DOHH2 (cell line): ENCODE measurements around the gene SPOCK2.

Experiments
- H3F3A ChIP-seq: fragments of 200-600 bp; sonication (generic), shearing (Covaris generic); 2 replicates; pipeline ENCODE4 v1.6.0; 2016; ENCODE audit warnings: antibody characterized with exemption, mild to moderate bottlenecking; ENCODE audit not compliant: control insufficient read depth, insufficient read depth
- H3K27ac ChIP-seq: fragments of 200-600 bp; sonication (generic); 2 replicates; pipeline ENCODE4 v1.5.1; 2014; ENCODE audit warnings: low read depth, mild to moderate bottlenecking, low read length, moderate library complexity
- H3K27me3 ChIP-seq: fragments of 200-600 bp; sonication (generic); 2 replicates; pipeline ENCODE4 v1.6.1; 2014; ENCODE audit warnings: mild to moderate bottlenecking, low read length, mixed read lengths; ENCODE audit not compliant: control insufficient read depth
- H3K36me3 ChIP-seq: fragments of 200-600 bp; sonication (generic); 2 replicates; pipeline ENCODE4 v1.6.1; 2014; ENCODE audit warnings: mild to moderate bottlenecking, low read length, moderate library complexity, mixed read lengths; ENCODE audit not compliant: control insufficient read depth
- H3K4me1 ChIP-seq: fragments of 200-600 bp; sonication (generic); 2 replicates; pipeline ENCODE4 v1.6.1; 2014; ENCODE audit warnings: mild to moderate bottlenecking, low read length, mixed read lengths; ENCODE audit not compliant: control insufficient read depth
- H3K4me2 ChIP-seq: fragments of 200-600 bp; sonication (generic); 2 replicates; pipeline ENCODE4 v1.6.0; 2014; ENCODE audit warnings: mild to moderate bottlenecking, low read length, moderate library complexity
- H3K4me3 ChIP-seq: fragments of 200-600 bp; sonication (generic); 2 replicates; pipeline ENCODE4 v1.5.1; 2014; ENCODE audit warnings: mild to moderate bottlenecking, low read length, mixed read lengths
- H3K79me2 ChIP-seq: fragments of 200-600 bp; sonication (generic); 2 replicates; pipeline ENCODE4 v1.6.1; 2014; ENCODE audit warnings: mild to moderate bottlenecking, low read length, mixed read lengths; ENCODE audit not compliant: control insufficient read depth
- H3K9me2 ChIP-seq: fragments of 200-600 bp; sonication (generic); replicated peaks from 2 replicates; pipeline ENCODE4 v1.6.1; 2014; ENCODE audit warnings: mild to moderate bottlenecking, low read length, mixed read lengths; ENCODE audit not compliant: control insufficient read depth
- H3K9me3 ChIP-seq: fragments of 200-600 bp; sonication (generic); 2 replicates; pipeline ENCODE4 v1.6.1; 2014; ENCODE audit warnings: antibody characterized with exemption, low read length, mixed read lengths; ENCODE audit not compliant: control insufficient read depth, insufficient read depth
- H4K20me1 ChIP-seq: fragments of 200-600 bp; sonication (generic); 2 replicates; pipeline ENCODE4 v1.6.0; 2014; ENCODE audit warnings: low read depth, mild to moderate bottlenecking, antibody characterized with exemption, low read length, moderate library complexity; ENCODE audit not compliant: control insufficient read depth, insufficient read depth
- EZH2phosphoT487 ChIP-seq: fragments of 200-600 bp; sonication (generic); IDR thresholded peaks from 2 replicates; pipeline ENCODE4 v1.6.1; 2017; ENCODE audit warnings: borderline replicate concordance, mild to moderate bottlenecking, antibody characterized with exemption, low read length, moderate library complexity, mixed read lengths
- TF ChIP-seq, protein P1 (sequence below): fragments of 200-600 bp; sonication (generic); IDR thresholded peaks from one replicate; pipeline ENCODE4 v1.5.1; 2014; ENCODE audit warnings: antibody characterized with exemption, mild to moderate bottlenecking, low read depth, low read length; ENCODE audit not compliant: poor library complexity, severe bottlenecking

Gene SPOCK2

DNA sequence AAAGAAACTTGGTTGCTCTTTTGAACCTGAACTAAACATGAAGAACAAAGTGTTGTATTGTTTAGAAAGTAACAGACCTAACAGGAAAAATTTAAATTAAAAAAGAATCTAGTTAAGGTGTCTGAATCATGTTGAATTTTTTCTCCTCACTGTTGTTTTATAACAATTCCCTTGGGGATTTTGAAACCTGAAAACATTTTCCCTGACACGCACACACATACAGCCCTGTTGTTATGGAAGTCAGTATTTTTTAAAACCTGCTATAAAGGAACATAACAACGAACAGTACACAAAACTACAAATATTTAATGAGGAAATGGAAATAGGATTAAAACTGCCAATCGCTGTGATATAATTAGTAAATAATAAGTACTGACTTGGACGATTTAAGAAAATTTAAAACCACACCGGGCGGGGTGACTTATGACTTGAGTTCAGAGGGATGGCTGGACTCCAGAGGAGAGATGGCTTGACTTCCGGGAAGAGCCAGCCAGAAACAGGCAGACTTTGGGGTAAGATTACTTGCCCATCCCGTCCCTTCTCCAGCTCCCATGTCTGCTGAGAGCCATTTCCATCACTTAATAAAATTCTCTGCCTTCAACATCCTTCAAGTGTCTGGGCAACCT lies 16.2 kb upstream of the SPOCK2 start:
- H3K9me2 ChIP-seq: no peaks in the 10 kb centered on the region
- H3K9me3 ChIP-seq: no peaks in the 10 kb centered on the region
- no peak overlapping the region for H3K4me3 ChIP-seq
- no peaks in the 10 kb centered on the region for H3K27me3 ChIP-seq
- no peaks in the 10 kb centered on the region for H4K20me1 ChIP-seq
- no peaks in the 10 kb centered on the region for H3K79me2 ChIP-seq
- no peak overlapping the region for H3K4me2 ChIP-seq
- peaks cover 9% of the 10 kb centered on the region; the same call in 1 of the 2 replicates for H3K36me3 ChIP-seq
- TF ChIP-seq, protein P1, sequence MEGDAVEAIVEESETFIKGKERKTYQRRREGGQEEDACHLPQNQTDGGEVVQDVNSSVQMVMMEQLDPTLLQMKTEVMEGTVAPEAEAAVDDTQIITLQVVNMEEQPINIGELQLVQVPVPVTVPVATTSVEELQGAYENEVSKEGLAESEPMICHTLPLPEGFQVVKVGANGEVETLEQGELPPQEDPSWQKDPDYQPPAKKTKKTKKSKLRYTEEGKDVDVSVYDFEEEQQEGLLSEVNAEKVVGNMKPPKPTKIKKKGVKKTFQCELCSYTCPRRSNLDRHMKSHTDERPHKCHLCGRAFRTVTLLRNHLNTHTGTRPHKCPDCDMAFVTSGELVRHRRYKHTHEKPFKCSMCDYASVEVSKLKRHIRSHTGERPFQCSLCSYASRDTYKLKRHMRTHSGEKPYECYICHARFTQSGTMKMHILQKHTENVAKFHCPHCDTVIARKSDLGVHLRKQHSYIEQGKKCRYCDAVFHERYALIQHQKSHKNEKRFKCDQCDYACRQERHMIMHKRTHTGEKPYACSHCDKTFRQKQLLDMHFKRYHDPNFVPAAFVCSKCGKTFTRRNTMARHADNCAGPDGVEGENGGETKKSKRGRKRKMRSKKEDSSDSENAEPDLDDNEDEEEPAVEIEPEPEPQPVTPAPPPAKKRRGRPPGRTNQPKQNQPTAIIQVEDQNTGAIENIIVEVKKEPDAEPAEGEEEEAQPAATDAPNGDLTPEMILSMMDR: no peak
- TF ChIP-seq EZH2phosphoT487: no peak
- peaks cover 34% of the 10 kb centered on the region for H3K4me1 ChIP-seq
- H3F3A ChIP-seq: peaks cover 9% of the 10 kb centered on the region
- no peak overlapping the region for H3K27ac ChIP-seq

DNA sequence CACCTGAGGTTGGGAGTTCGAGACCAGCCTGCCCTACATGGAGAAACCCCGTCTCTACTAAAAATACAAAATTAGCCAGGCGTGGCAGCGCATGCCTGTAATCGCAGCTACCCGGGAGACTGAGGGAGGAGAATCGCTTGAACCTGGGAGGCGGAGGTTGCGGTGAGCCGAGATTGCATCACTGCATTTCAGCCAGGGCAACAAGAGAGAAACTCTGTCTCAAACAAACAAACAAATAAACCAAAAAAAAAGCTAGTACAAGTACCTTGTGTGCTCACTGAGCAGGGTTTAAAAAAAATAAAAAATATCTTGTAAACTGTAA lies 11.2 kb upstream of the SPOCK2 start:
- H3K4me1 ChIP-seq: no peaks in the 10 kb centered on the region
- TF ChIP-seq, protein P1: no peak
- TF ChIP-seq EZH2phosphoT487: no peak
- no peak overlapping the region for H3K27ac ChIP-seq
- no peaks in the 10 kb centered on the region for H3F3A ChIP-seq
- H3K4me3 ChIP-seq: no peak overlapping the region
- H3K36me3 ChIP-seq: peaks cover 22% of the 10 kb centered on the region; the same call in 1 of the 2 replicates
- H4K20me1 ChIP-seq: no peaks in the 10 kb centered on the region
- H3K27me3 ChIP-seq: no peaks in the 10 kb centered on the region
- no peak overlapping the region for H3K4me2 ChIP-seq
- H3K79me2 ChIP-seq: no peaks in the 10 kb centered on the region
- H3K9me2 ChIP-seq: no peaks in the 10 kb centered on the region
- H3K9me3 ChIP-seq: no peaks in the 10 kb centered on the region

DNA sequence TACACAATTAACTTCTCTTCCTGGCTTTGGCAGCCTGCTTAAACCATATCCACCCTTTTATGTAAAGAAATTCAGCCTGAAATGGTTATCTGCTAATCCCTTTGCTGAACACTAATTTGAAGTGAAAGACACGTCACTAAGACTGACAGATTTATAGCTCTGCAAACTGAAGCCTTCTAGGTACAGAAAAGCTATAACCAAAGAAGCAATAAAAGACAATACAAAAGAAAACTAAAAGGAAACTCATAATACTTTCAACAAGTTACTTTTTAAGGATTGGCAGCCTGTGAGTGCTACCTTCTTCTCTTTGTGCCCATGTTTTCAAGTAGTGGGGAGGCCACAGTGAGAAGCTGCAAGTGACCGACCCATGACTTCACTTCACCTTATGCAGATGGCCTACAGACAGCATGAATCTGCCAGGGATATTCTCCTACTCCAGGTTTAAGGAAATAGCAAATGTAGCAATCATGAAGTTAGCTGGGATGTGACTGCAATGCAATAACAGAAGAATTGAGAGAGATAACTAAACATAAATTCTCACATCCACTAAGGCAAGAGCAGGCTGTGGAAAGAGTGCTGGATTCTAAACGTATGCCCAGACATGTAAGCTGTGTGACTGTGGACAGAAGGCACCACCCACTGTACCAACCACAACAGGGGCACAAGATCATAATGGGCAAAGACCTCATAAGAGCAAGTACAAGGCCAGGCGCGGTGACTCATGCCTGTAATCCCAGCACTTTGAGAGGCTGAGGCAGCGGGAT lies 10.7 kb upstream of the SPOCK2 start:
- Histone ChIP-seq H3K4me2 (no peak overlapping the region), H3K79me2 (no peaks in the 10 kb centered on the region), H3K27me3 (no peaks in the 10 kb centered on the region), H3K9me2 (no peaks in the 10 kb centered on the region), H3K4me3 (no peak overlapping the region), H3K36me3 (peaks cover 20% of the 10 kb centered on the region; the same call in 1 of the 2 replicates), H3F3A (no peaks in the 10 kb centered on the region), H3K9me3 (no peaks in the 10 kb centered on the region), H4K20me1 (no peaks in the 10 kb centered on the region), H3K27ac (no peak overlapping the region), H3K4me1 (no peaks in the 10 kb centered on the region)
- TF ChIP-seq EZH2phosphoT487: no peak
- TF ChIP-seq, protein P1: no peak
